NT2/D1 (cell line): ENCODE results near the gene GLIS1.

Experiments used
- YY1 ChIP-seq: IDR thresholded peaks from 2 replicates; pipeline ENCODE4 v1.6.1; 2011; ENCODE audit not compliant: insufficient read length, insufficient read depth
- ZNF274 ChIP-seq: IDR thresholded peaks from 2 replicates; pipeline ENCODE4 v1.6.1; 2011; ENCODE audit warnings: mild to moderate bottlenecking, low read depth, low read length

DNA sequence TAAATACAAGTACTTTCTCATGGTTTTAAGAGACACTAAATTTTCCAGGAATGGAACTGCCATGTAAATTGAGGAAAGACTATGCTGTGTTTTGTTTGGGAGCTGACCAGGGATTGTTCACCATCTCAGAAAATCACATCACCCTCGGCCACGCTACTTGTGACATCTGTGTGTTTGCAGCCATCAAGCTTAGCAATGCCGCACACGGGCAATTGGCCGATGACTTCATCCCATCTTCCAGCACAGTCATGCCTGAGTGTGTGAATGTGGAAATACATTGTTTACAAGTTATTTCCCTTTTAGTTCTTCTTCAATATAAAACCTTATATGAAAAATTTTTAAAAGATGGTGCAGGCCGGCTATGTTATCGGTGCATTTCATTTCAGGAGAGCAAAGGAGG is 121.6 kb downstream of the GLIS1 start:
- TF ChIP-seq ZNF274 (no peak), YY1 (no peak)
